ENCODE data around the gene TSPAN31. TPM values are rescaled to one million over a fixed set of nuclear protein-coding genes. Genes with fewer than 3 reads are reported as not detected.
"Not testable (repeated sequence)": the region's sequence is repeated elsewhere in the genome, so short reads cannot be mapped to it uniquely, and the experiment has no call there.

TSPAN31 gene
- total and polyA plus RNA-seq, 10 donors, result 16.9 to 93.1 (median 29.0) TPM

GRCh38 chr12:57712701-57713100 is 32.1 kb upstream of the TSPAN31 start:
- WGBS, 5 donors, result 89 to 97% (median 96%) methylated on average over 3 of the region's 3 CpGs
- no peak overlapping the region for H3K27ac ChIP-seq
- intact Hi-C loops (cut with DNase I; ENCODE audit: low total_unique reads), result no loop called here
- no peaks in the 10 kb centered on the region for H3K27me3 ChIP-seq (replicated peaks in 1 of 7)
- H3K36me3 ChIP-seq, result peaks cover 3 to 100% (median 52%) of the 10 kb centered on the region in 6 donors
- TF ChIP-seq CTCF (IDR thresholded peaks at IDR 0.05 in 8 of 11, conservative IDR thresholded peaks at IDR 0.05 in 3 of 11), result no peak
- TF ChIP-seq POLR2A (IDR thresholded peaks at IDR 0.05), result no peak
- no peak for TF ChIP-seq POLR2AphosphoS5 (IDR thresholded peaks at IDR 0.05)
- peaks cover 0 to 13% (median 0%) of the 10 kb centered on the region in 6 donors for H3K4me1 ChIP-seq
- no peak for DNase-seq
- no peaks in the 10 kb centered on the region for H3K9me3 ChIP-seq
- H3K4me3 ChIP-seq, result no peak overlapping the region

DNA sequence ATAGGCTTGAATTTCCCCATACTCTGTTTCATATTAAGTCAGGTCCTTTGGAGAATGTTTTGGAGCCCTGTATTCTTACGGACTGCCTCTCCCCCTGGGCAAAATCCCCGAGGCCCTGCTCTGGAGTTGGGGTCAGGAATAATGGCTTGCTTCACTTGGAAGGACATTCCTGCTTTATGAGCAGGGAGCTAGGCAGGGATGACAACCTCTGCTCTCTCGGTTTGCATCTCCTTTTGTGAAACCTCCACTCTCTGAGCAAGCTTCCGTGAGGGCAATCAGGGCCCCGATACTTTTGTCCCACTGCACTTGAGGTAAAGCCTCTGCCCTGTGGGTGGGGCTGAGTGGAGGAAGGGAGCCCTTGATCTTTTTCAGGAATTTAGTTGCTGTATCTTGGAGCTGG is 31.6 kb upstream of the TSPAN31 start:
- TF ChIP-seq POLR2A (IDR thresholded peaks at IDR 0.05) (no peak), POLR2AphosphoS5 (IDR thresholded peaks at IDR 0.05) (no peak), CTCF (IDR thresholded peaks at IDR 0.05 in 8 of 11, conservative IDR thresholded peaks at IDR 0.05 in 3 of 11) (no peak)
- H3K36me3 ChIP-seq, result peaks cover 3 to 100% (median 54%) of the 10 kb centered on the region in 6 donors
- H3K4me1 ChIP-seq, result peaks cover 0 to 13% (median 0%) of the 10 kb centered on the region in 6 donors
- no peaks in the 10 kb centered on the region for H3K9me3 ChIP-seq
- no peaks in the 10 kb centered on the region for H3K27me3 ChIP-seq (replicated peaks in 1 of 7)
- WGBS, 5 donors, result 92 to 98% (median 96%) methylated on average over 5 of the region's 5 CpGs
- no peak overlapping the region for H3K27ac ChIP-seq
- no peak for DNase-seq
- H3K4me3 ChIP-seq, result no peak overlapping the region
- intact Hi-C loops (cut with DNase I; ENCODE audit: low total_unique reads), result no loop called here

DNA sequence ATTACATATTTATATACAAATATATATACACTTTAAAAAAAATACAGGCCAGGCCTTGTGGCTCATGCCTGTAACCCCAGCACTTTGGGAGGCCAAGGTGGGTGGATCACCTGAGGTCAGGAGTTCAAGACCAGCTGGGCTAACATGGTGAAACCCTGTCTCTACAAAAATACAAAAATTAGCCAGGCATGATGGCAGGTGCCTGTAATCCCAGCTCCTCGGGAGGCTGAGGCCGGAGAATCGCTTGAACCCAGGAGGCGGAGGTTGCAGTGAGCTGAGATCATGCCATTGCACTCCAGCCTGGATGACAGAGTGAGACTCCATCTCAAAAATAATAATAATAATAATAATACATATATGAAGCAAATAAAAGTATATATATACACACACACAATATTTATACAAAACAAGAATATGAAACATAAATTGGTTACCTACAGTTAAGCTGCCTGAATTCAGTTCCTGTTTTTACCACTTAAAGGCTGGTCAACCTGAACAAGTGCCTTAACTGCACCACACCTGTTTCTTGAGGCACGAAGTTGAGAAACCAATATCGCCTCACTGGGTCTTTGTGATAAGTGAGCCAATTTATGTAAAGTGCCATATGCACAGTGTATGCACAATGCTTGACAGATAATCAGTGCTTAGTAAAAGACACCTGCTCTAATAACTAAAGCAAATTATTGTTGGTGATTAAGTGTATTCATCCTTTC is 29.6 kb upstream of the TSPAN31 start:
- H3K27ac ChIP-seq; DNase-seq; intact Hi-C loops (cut with DNase I; ENCODE audit: low total_unique reads); H3K27me3 ChIP-seq (replicated peaks in 1 of 7); H3K9me3 ChIP-seq; H3K4me3 ChIP-seq: not testable (repeated sequence)
- Histone ChIP-seq H3K4me1 (peaks cover 0 to 13% (median 0%) of the 10 kb centered on the region in 6 donors), H3K36me3 (peaks cover 3 to 100% (median 69%) of the 10 kb centered on the region in 6 donors)
- 71 to 87% (median 85%) methylated on average over 6 of the region's 6 CpGs for WGBS, 5 donors

DNA sequence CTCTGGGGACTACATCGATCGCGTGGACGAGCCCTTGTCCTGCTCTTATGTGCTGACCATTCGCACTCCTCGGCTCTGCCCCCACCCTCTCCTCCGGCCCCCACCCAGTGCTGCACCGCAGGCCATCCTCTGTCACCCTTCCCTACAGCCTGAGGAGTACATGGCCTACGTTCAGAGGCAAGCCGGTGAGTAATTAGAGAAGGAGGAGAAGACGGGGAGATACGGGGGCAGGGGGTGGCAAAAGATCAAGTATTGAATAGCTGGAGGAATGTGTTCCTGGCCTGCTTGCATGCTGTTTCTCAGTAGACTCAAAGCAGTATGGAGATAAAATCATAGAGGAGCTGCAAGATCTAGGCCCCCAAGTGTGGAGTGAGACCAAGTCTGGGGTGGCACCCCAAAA is 29.1 kb upstream of the TSPAN31 start:
- no peak for TF ChIP-seq POLR2AphosphoS5 (IDR thresholded peaks at IDR 0.05)
- TF ChIP-seq POLR2A (IDR thresholded peaks at IDR 0.05), result no peak
- no peak for TF ChIP-seq CTCF (IDR thresholded peaks at IDR 0.05 in 8 of 11, conservative IDR thresholded peaks at IDR 0.05 in 3 of 11)
- no peak overlapping the region for H3K4me3 ChIP-seq
- peaks cover 3 to 100% (median 74%) of the 10 kb centered on the region in 6 donors for H3K36me3 ChIP-seq
- H3K9me3 ChIP-seq, result no peaks in the 10 kb centered on the region
- H3K27me3 ChIP-seq (replicated peaks in 1 of 7), result no peaks in the 10 kb centered on the region
- DNase-seq, result no peak
- no peak overlapping the region for H3K27ac ChIP-seq
- intact Hi-C loops (cut with DNase I; ENCODE audit: low total_unique reads), result no loop called here
- WGBS, 5 donors, result 87 to 95% (median 88%) methylated on average over 12 of the region's 12 CpGs
- peaks cover 0 to 13% (median 0%) of the 10 kb centered on the region in 6 donors for H3K4me1 ChIP-seq

Data from spleen (tissue), 11 donors.